ENCODE data around the gene CCDC18.

CCDC18 gene

GRCh38 chr1:93321720-93322119, 141.2 kb downstream of the CCDC18 start:
- no peak for TF ChIP-seq CTCF (conservative IDR thresholded peaks at IDR 0.05; ENCODE audit: control insufficient read depth, insufficient read depth, low read depth, low read length)
- H3K4me3 ChIP-seq (ENCODE audit: control insufficient read depth, low read depth, low read length), result no peak overlapping the region

GRCh38 chr1:93322349-93322748, 141.8 kb downstream of the CCDC18 start:
- H3K4me3 ChIP-seq (ENCODE audit: control insufficient read depth, low read depth, low read length), result no peak overlapping the region
- TF ChIP-seq CTCF (conservative IDR thresholded peaks at IDR 0.05; ENCODE audit: control insufficient read depth, insufficient read depth, low read depth, low read length), result no peak
- no peak for DNase-seq (ENCODE audit: low read depth)

More at GRCh38 chr1:93321720-93322119, 141.2 kb downstream of the CCDC18 start:
- no peak for DNase-seq (ENCODE audit: low read depth)

- no peak for DNase-seq (ENCODE audit: low read depth)
- H3K4me3 ChIP-seq (ENCODE audit: control insufficient read depth, low read depth, low read length), result no peak overlapping the region
- no peak for TF ChIP-seq CTCF (conservative IDR thresholded peaks at IDR 0.05; ENCODE audit: control insufficient read depth, insufficient read depth, low read depth, low read length)
Observed at GRCh38 chr1:93323185-93323820, 142.8 kb downstream of the CCDC18 start.

- no peak overlapping the region for H3K4me3 ChIP-seq (ENCODE audit: control insufficient read depth, low read depth, low read length)
- TF ChIP-seq CTCF (conservative IDR thresholded peaks at IDR 0.05; ENCODE audit: control insufficient read depth, insufficient read depth, low read depth, low read length), result no peak
Observed at GRCh38 chr1:93324486-93325464, 144.3 kb downstream of the CCDC18 start.

More at GRCh38 chr1:93324486-93325464, 144.3 kb downstream of the CCDC18 start:
- peak; percentile 83 for DNase-seq (ENCODE audit: low read depth)

All from fibroblast of mammary gland (primary cell).